GM11168 (cell line): ENCODE results near the gene BCR.

Experiments used
- in situ Hi-C: fragments of 300-500 bp; cut with MboI; formaldehyde crosslinking; loops from one replicate; pipeline ENCODE4 v1.12.0; 2022; ENCODE audit warnings: low sequenced_read_pairs; ENCODE audit not compliant: unreplicated experiment

BCR gene

DNA sequence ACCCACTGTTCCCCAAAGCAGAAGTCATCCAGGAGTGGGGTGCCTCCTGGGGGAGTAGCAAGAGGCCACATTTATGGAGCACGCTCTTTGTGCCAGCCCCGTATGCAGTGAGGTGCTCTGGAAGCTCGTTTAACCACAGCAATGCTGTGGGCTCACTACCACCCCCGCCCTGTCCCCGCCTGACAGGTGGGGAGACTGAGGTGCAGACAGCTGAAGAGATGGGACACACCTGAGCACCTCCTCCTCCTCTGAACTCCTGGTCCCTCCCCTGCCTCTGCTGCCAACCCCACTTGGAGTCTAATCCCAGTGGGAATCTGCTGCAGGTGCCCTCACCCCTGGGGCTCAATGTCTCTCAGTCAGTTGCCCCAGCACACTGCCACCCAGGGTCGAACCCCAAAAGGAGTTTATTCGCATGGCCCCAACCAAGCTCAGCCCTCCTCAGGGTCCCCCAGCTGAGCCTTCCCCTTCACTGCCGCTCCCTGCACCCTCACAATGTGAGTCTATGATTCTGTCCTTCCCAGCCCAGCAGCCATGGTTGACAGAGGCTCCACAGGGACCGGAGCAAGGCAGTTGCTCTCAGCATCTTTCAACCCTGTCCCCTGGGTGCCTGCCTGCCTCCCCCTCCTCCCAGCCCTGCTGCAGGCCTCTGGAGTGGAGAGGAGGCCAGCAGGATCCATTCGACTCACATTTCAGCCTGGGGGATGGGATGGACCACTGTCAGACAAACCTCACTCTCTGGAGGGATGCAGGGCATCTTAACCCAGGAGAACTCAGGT is 13.3 kb upstream of the BCR start:
- in situ Hi-C loops, result no loop called here

DNA sequence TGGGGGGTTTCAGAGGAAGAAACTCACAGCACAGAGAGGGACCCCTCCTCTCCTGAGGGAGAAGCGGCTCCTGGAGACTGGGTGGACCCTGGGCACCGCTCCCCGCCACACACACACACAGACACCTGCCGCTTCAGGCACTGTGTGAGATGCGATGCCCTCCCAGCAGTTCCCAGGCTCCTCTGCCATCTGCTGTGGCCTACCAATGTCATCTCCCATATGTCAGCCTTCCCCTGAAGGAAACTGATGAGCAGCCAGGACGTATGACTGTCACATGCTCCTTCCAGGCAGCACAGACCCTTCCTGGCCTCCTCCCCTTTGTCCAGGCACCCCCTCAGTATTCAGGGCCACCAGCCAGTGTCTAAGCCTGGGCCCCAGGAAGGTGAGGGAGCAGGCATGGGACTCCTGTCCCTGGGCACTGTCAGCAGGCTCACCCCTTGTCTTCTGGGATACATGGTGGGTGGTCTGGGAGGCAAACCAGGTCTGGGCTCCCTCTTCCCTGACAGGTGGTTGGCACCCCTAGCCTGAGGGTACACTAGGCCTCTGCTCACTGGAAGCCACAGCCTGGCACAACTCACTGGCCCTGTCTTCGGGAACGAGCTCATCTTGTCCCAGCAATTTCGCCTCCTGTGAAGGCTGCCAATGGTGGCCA is 11.8 kb upstream of the BCR start:
- in situ Hi-C loops, result no loop called here

DNA sequence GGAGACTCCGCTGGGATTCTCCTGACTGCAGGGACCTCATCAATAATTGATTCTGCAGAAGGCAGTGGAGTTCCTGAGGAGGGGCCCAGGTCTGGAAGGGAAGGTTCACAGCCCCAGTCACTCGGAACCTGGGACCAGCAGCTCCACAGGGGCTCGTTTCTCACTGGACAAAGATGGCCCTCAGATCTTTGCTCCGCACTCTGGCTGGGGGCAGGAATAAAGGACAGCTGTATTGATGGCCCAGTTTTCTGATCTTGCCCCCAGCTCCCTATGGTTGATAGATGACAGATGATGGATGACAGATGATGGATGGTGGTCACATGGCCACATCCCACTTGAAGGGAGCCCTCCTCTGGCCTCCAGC is 11.3 kb upstream of the BCR start:
- in situ Hi-C loops, result no loop called here

DNA sequence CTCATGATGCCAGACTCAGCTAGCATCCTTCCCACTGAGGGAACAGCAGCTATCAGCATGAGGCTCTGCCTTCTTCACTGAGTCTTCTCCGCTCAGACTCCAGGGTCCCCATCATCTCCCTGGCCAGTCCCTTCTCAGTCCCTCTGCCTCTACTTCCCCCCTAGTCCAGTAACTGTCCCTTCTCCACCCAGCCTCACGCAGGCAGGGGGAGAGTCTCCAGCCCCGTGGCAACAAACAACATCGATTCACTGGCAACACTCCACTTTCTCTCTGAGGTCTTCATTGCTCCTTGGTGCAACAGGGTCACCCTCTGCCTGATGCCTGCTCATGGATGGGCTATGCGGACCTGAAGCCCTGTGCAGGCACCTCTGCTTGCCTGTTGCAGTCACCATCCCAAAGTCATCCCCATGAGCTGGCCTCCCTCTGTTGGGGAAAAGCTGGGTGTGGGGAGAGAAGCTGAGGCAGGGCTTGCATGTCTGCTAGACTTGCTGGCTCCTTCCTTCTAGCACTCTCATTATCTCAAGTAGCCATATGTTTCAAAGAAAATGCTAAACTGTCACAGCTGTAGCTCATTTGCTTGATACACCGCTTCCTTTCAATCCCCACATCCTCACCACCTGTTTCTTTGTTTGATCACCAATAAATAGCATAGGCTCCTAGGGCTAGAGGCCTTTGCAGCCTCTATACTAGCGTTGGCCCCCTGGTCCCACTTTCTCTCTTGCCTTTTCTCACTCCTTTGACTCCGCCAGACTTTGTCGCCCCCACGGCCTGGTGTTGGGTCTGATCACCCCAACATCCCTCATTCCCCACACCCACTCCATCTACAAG is 4.3 kb upstream of the BCR start:
- in situ Hi-C loops, result loop anchor here (5.0 to 25.0 kb wide), 2 partner anchors 106 to 211 kb away; no protein-coding TSS in a partner anchor

DNA sequence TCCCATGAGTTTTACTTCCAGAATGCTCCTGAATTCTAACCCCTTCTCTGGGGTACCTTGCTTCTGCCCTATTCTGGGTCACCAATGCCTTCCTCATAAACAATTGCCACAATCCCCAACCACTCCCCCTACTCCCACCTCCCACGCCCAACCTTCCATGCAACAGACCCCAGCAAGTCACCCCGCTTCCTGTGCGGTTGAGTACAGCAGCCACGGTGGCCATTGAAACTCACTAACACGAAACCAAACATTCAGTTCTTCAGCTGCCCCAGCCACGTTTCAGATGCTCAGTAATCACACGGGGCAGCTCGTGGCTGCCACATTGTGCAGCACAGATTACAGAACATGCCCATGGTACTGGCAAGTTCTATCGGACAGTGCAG is 3.7 kb upstream of the BCR start:
- in situ Hi-C loops, result loop anchor here (5.0 to 25.0 kb wide), 2 partner anchors 106 to 211 kb away; no protein-coding TSS in a partner anchor

DNA sequence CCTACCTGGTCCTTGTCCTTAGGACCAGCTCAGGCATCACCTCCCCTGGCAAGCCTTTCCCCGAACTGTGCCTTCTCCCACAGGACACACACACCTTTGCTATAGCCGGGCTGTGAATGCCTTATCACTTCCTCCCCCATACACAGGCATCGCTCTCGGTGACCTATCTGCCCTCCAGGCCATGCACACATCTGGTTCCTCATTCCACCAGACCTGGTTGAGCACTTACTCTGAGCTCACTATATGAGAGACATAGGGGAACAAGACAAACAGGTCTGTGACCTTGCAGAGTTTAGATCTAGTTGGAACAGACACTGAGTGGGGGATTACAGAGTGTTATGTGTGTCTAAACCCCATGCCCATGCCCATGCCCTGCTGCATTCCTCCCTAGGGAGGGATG is 3.1 kb upstream of the BCR start:
- in situ Hi-C loops, result loop anchor here (5.0 to 25.0 kb wide), 2 partner anchors 105 to 210 kb away; no protein-coding TSS in a partner anchor

DNA sequence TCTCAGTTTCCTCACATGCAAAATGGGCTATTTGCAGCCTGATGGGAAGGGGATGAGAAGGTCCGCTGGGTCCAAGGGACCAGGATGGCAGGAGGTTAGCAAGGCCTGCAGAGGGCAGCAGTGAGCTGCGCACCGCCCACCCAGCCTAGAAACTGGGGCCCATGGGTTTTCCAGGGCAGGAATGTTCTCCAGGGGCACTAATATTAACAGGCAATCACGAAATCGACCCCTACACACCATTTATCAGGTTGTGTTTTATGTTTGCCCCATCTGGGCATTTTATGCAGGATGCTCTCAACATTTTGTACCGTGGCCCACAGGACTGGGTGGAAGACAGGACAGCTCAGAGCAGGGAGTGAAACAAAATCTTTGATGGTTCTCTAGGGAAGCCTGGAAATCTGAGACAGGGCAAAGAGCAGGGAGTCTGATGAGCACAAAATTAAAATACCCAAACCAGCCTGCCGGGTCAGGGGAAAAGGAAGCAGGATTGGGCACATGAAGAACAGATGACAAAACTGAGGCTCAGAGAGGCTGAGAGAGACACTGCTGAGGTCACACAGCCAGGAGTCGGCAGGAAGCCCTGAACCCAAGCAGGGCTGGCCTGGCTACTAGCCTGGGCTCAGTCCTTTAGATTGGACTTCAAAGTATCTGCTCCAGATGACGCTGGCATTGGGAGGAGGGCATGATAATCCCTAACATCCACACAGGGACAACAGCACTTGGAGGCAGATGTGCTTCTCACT is 1.6 kb upstream of the BCR start:
- in situ Hi-C loops, result loop anchor here (5.0 to 25.0 kb wide), 2 partner anchors 104 to 209 kb away; no protein-coding TSS in a partner anchor

DNA sequence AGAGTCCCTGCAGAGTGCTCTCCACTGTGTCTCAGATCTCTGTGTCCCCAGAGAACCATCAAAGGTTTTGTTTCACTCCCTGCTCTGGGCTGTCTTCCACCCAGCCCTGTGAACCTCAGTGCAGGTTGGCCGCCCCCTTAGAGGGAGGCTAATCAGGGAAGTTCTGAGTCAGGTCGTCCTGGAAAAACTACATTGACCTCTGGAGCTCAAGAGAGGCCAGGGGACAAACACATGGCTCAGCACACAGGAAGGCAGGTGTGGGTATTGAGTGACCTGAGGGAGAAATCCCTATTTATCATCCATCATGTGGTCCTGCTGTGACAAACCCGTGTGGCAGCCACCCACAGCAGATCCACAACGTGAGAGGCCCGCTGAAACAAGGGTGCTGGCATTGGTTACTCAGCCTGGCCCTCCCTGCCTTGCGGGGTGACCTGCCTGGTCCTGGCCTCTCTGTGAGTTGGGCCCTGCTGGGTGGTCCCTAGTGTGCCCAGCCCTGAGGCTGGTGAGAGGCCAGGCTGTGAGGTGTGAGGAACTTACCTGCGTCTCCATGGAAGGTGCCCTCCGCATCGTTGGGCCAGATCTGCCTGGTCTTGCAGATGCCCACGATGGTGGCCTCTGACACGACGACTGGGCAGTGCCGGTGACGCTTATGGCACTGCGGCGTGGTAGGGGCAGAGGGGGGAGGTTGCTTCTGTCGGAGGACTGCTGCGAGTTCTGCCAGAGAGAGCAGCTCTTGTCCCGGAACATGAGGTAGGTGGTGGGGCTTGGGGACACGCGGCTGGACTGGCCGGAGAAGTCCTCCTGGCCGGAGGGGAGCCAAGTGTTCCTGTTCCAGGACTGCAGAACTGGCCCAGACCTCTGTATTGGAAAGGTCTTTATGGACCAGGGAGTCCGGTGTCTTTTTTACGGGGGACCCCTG is 669 bp upstream of the BCR start:
- in situ Hi-C loops, result loop anchor here (5.0 to 25.0 kb wide), 2 partner anchors 103 to 208 kb away; no protein-coding TSS in a partner anchor

DNA sequence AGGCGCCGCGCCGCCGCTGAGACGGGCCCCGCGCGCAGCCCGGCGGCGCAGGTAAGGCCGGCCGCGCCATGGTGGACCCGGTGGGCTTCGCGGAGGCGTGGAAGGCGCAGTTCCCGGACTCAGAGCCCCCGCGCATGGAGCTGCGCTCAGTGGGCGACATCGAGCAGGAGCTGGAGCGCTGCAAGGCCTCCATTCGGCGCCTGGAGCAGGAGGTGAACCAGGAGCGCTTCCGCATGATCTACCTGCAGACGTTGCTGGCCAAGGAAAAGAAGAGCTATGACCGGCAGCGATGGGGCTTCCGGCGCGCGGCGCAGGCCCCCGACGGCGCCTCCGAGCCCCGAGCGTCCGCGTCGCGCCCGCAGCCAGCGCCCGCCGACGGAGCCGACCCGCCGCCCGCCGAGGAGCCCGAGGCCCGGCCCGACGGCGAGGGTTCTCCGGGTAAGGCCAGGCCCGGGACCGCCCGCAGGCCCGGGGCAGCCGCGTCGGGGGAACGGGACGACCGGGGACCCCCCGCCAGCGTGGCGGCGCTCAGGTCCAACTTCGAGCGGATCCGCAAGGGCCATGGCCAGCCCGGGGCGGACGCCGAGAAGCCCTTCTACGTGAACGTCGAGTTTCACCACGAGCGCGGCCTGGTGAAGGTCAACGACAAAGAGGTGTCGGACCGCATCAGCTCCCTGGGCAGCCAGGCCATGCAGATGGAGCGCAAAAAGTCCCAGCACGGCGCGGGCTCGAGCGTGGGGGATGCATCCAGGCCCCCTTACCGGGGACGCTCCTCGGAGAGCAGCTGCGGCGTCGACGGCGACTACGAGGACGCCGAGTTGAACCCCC is 798 bp downstream of the BCR start:
- in situ Hi-C loops, result loop anchor here (25.0 kb wide), 1 partner anchor 206 kb away; no protein-coding TSS in a partner anchor

DNA sequence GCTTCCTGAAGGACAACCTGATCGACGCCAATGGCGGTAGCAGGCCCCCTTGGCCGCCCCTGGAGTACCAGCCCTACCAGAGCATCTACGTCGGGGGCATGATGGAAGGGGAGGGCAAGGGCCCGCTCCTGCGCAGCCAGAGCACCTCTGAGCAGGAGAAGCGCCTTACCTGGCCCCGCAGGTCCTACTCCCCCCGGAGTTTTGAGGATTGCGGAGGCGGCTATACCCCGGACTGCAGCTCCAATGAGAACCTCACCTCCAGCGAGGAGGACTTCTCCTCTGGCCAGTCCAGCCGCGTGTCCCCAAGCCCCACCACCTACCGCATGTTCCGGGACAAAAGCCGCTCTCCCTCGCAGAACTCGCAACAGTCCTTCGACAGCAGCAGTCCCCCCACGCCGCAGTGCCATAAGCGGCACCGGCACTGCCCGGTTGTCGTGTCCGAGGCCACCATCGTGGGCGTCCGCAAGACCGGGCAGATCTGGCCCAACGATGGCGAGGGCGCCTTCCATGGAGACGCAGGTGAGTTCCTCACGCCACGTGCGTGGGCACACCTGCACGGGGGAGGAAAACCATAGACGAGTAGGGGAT is 1.5 kb downstream of the BCR start:
- in situ Hi-C loops, result loop anchor here (25.0 kb wide), 1 partner anchor 205 kb away; no protein-coding TSS in a partner anchor

DNA sequence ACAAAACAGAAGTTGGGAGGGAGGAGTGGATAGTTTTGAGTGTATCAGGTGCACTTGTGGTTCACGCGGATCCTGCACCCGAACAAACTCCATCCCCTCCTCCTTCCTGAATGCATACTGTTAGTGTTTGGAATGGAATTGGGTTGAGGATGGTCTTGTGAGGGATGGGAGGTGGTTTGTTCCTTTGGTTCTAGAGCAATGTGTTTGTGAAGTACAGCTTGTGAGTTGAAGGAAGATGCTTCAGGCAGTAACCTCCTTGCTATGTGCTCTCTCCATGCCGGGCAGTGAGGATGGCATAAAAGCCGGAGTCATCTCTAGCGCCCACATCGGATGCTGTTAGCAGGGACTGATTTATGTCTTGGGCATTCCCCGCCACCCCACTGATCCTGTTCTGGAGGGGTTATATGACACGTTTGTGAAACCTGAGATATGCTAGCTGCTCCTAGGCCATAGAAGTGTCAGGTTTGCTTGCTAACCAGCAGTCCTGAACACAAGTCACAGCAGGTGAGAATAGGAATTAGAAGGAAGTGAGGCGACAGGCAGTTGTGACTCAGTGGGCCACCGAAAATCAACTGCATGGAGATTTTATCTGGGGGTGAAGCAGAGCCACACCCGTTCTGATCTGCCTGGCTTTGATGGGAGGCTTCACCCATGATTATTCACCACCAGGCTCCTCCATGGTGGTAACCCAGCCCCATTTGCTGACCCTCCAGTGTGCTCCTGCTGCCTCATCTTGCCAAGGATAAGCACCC is 2.2 kb downstream of the BCR start:
- in situ Hi-C loops, result loop anchor here (25.0 kb wide), 1 partner anchor 205 kb away; no protein-coding TSS in a partner anchor

DNA sequence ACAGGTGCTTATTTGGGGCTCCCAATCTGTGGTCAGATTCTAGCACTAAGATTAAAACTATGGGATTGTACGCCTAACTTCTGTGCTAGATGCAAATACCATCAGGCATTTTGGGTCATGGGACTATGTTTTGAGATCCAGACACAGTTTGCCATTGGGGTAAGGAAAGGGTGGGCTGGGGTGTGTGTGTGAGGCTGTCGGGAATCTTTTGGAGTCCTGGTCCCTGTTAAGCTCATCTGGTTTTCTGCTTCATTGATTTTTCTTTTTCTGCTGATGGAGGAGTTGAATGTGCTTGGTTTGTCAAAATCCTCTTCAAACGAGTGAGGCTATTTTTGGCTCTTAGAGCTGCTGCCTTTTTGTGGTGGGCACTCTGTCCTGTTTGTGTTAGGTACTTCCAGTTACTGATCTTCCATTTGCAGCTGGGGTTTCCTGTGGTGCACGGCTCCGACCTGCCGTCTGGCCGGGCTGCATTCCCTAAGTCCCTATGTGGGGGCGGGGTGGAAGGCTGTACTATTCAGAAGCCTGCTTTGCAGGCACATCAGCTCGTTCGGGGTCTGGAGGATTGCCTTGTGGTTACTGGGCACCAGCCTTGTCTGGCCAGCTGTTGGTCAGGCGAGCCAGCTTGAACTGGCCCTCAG is 2.9 kb downstream of the BCR start:
- in situ Hi-C loops, result loop anchor here (25.0 kb wide), 1 partner anchor 204 kb away; no protein-coding TSS in a partner anchor

DNA sequence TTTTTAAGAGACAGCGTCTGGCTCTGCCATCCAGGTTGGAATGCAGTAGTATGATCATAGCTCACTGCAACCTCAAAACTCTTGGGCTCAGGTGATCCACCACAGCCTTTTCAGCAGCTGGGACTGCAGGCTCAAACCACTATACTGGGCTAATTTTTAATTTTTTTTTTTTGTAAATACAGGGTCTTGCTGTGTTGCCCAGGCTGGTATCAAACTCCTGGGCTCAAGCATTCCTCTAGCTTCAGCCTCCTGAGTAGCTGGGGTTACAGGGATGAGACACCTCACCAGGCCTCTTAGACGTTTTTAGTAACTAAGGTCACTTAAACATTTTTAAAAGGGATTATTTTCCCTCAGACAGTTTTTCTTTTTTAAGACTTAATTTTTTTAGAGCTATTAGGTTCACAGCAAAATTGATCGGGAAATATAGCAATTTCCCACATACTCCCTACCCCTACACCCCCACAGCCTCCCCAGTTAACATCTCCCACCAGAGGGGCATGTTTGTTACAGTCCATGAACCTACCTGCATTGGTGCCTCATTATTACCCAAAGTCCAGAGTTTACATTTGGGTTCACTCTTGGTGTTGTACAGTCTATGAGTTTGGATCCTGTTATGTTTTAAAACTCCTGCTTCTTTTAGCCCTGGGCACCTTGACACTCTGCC is 3.9 kb downstream of the BCR start:
- in situ Hi-C loops, result loop anchor here (25.0 kb wide), 1 partner anchor 203 kb away; no protein-coding TSS in a partner anchor

DNA sequence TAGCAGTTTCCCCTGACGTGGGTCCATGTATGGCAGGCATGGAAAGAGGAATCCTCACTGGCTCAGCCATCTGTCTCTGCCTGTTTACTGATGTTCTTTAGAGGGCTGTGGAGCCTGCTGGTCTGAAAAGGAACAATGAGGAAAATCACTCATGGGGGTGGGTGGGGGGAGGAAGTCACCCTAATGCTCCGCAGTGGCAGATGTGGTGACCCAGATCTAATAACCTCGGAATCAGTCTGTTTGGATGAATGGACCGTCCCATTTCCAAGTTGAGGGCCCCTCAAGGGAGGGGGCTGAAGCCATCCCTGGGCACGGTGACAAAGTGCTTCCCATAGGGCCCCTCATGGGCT is 4.4 kb downstream of the BCR start:
- in situ Hi-C loops, result loop anchor here (25.0 kb wide), 1 partner anchor 203 kb away; no protein-coding TSS in a partner anchor

DNA sequence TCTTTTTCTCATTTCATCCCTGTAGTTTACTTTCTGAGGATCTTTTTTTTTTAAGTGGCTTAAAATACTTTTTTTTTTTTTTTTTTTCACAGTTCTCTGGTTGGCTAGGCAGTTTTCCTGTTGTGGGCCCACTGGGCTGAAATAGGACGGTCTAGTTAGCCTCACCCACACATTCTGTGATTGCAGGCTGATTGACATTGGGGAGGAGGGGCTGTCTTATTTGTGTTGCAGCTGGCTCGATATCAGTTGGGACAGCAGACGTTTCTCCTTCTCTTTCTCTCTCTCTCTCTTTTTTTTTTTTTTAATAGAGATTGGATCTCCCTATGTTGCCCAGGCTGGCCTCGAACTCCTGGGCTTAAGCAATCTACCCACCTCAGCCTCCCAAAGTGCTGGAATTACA is 6.9 kb downstream of the BCR start:
- in situ Hi-C loops, result loop anchor here (25.0 kb wide), 1 partner anchor 200 kb away; no protein-coding TSS in a partner anchor
